GM21786 (cell line): ENCODE results near the gene ACTL7A.
"Not testable (repeated sequence)": the region's sequence is repeated elsewhere in the genome, so short reads cannot be mapped to it uniquely, and the experiment has no call there.

Experiments
- ATAC-seq: cut with Tn5 transposase; IDR thresholded peaks from one replicate; pipeline ENCODE4 v1.9.1; 2021; ENCODE audit not compliant: unreplicated experiment

ACTL7A gene

GRCh38 chr9:108861997-108862396 is at the start of gene ACTL7A:
Gene ACTL7A, plus strand, starts transcription at chr9:108862266. Its CDS starts 57 bp downstream, at chr9:108862323.
- ATAC-seq: no peak

- ATAC-seq: no peak
Measured at GRCh38 chr9:108812396-108813025, 49.6 kb upstream of the ACTL7A start.

- ATAC-seq: no peak
Measured at GRCh38 chr9:108813951-108814601, 48.0 kb upstream of the ACTL7A start.

GRCh38 chr9:108815156-108815555 is 46.9 kb upstream of the ACTL7A start:
- no peak for ATAC-seq

GRCh38 chr9:108816037-108816436 is 46.0 kb upstream of the ACTL7A start:
- ATAC-seq: no peak

GRCh38 chr9:108823829-108824228 is 38.2 kb upstream of the ACTL7A start:
- no peak for ATAC-seq

GRCh38 chr9:108830272-108830671 is 31.8 kb upstream of the ACTL7A start:
- no peak for ATAC-seq

- no peak for ATAC-seq
Measured at GRCh38 chr9:108831496-108832178, 30.4 kb upstream of the ACTL7A start.

- no peak for ATAC-seq
Measured at GRCh38 chr9:108832179-108832500, 29.9 kb upstream of the ACTL7A start.

- ATAC-seq: no peak
Measured at GRCh38 chr9:108834959-108835665, 27.0 kb upstream of the ACTL7A start.

GRCh38 chr9:108835831-108836230 is 26.2 kb upstream of the ACTL7A start:
- no peak for ATAC-seq

GRCh38 chr9:108836319-108836718 is 25.7 kb upstream of the ACTL7A start:
- ATAC-seq: no peak

GRCh38 chr9:108836781-108837180 is 25.3 kb upstream of the ACTL7A start:
- no peak for ATAC-seq

GRCh38 chr9:108837530-108837929 is 24.5 kb upstream of the ACTL7A start:
- no peak for ATAC-seq

GRCh38 chr9:108838017-108838416 is 24.0 kb upstream of the ACTL7A start:
- no peak for ATAC-seq

GRCh38 chr9:108839561-108839960 is 22.5 kb upstream of the ACTL7A start:
- not testable (repeated sequence) for ATAC-seq

- no peak for ATAC-seq
Measured at GRCh38 chr9:108842610-108843295, 19.3 kb upstream of the ACTL7A start.

- ATAC-seq: no peak
Measured at GRCh38 chr9:108844391-108844790, 17.7 kb upstream of the ACTL7A start.

GRCh38 chr9:108844856-108845255 is 17.2 kb upstream of the ACTL7A start:
- no peak for ATAC-seq

- ATAC-seq: no peak
Measured at GRCh38 chr9:108845507-108845906, 16.6 kb upstream of the ACTL7A start.

- ATAC-seq: no peak
Measured at GRCh38 chr9:108845947-108846346, 16.1 kb upstream of the ACTL7A start.
